ENCODE results near the gene MOBP. TPM values are rescaled to one million over a fixed set of nuclear protein-coding genes. Genes with fewer than 3 reads are reported as not detected.
"Not testable (repeated sequence)": the region's sequence is repeated elsewhere in the genome, so short reads cannot be mapped to it uniquely, and the experiment has no call there.

MOBP gene
- not detected for total RNA-seq (2013)
- polyA plus RNA-seq (not detected), polyA minus RNA-seq (not detected in 2 replicates), total RNA-seq (0 to 3.3 (median 0.08) reads per million in 11 experiments)

GRCh38 chr3:39467394-39468107 is at the start of gene MOBP:
TSS of gene MOBP (plus strand) at chr3:39467680. CDS start at chr3:39502070, 34,390 bp downstream.
- Mint-ChIP-seq H3K4me1 (no peaks in the 10 kb centered on the region), H3K9me3 (peaks cover 0 to 2% (median 0%) of the 10 kb centered on the region in 7 donors)

GRCh38 chr3:39418556-39419225 is 48.8 kb upstream of the MOBP start:
- intact Hi-C loops (cut with micrococcal nuclease); H3K27ac Mint-ChIP-seq; H3K9me3 Mint-ChIP-seq; H3K4me3 ChIP-seq (replicated peaks in 1 of 3; ENCODE audit: low read depth in 2 of 3, low read length in 3 of 3); H4K20me1 ChIP-seq (ENCODE audit: insufficient read depth, low read length); DNase-seq; H3K4me1 Mint-ChIP-seq; H3K4me1 ChIP-seq (ENCODE audit: control insufficient read depth in 1 of 2, insufficient read depth in 2 of 2, low read length in 2 of 2); H2AFZ ChIP-seq (ENCODE audit: insufficient read depth, low read depth, low read length, poor library complexity, severe bottlenecking); H3K36me3 Mint-ChIP-seq; H3K27me3 ChIP-seq (ENCODE audit: control insufficient read depth in 2 of 2, insufficient read depth in 2 of 2, low read length in 2 of 2); H3K4me2 ChIP-seq (replicated peaks; ENCODE audit: extremely low read depth, low read length, poor library complexity, severe bottlenecking); H3K9ac ChIP-seq (ENCODE audit: insufficient read depth, low read length, poor library complexity, severe bottlenecking); H3K27ac ChIP-seq (ENCODE audit: low read depth in 1 of 2, low read length in 2 of 2); H3K79me2 ChIP-seq (ENCODE audit: insufficient read depth, low read length); H3K9me3 ChIP-seq (replicated peaks in 1 of 2; ENCODE audit: control insufficient read depth in 1 of 2, insufficient read depth in 1 of 2, low read length in 2 of 2): not testable (repeated sequence)
- WGBS (ENCODE audit: insufficient coverage), result 0% methylated on average over 2 of the region's 14 CpGs
- H3K36me3 ChIP-seq (replicated peaks in 1 of 2; ENCODE audit: control insufficient read depth in 1 of 2, insufficient read depth in 2 of 2, low read length in 2 of 2), result peaks cover 1 to 14% of the 10 kb centered on the region in 2 donors
- H3K4me3 Mint-ChIP-seq, result peak overlapping the region in 1 of 2 donors; percentile 28
- H3K27me3 Mint-ChIP-seq (ENCODE audit: low read depth in 3 of 3), result peaks cover 9 to 17% (median 14%) of the 10 kb centered on the region in 3 donors

More at GRCh38 chr3:39467394-39468107, at the start of gene MOBP:
- no peak within 1 kb of the TSS for H3K4me3 ChIP-seq (replicated peaks in 1 of 3; ENCODE audit: low read depth in 2 of 3, low read length in 3 of 3)
- no peaks in the 10 kb centered on the region for H3K4me1 ChIP-seq (ENCODE audit: control insufficient read depth in 1 of 2, insufficient read depth in 2 of 2, low read length in 2 of 2)
- H4K20me1 ChIP-seq (ENCODE audit: insufficient read depth, low read length), result no peaks in the 10 kb centered on the region
- no peaks in the 10 kb centered on the region for H3K36me3 ChIP-seq (replicated peaks in 1 of 2; ENCODE audit: control insufficient read depth in 1 of 2, insufficient read depth in 2 of 2, low read length in 2 of 2)
- no peak for DNase-seq
- no peak within 1 kb of the TSS for H3K27ac ChIP-seq (ENCODE audit: low read depth in 1 of 2, low read length in 2 of 2)
- H3K27me3 Mint-ChIP-seq (ENCODE audit: low read depth in 3 of 3), result peaks cover 0 to 2% (median 1%) of the 10 kb centered on the region in 3 donors
- peaks cover 0 to 3% of the 10 kb centered on the region in 2 donors for H3K27me3 ChIP-seq (ENCODE audit: control insufficient read depth in 2 of 2, insufficient read depth in 2 of 2, low read length in 2 of 2)
- intact Hi-C loops (cut with micrococcal nuclease), result no loop called here
- WGBS (ENCODE audit: insufficient coverage), result no CpG with 5 or more reads among the region's 4 CpGs
- no peaks in the 10 kb centered on the region for H3K9me3 ChIP-seq (replicated peaks in 1 of 2; ENCODE audit: control insufficient read depth in 1 of 2, insufficient read depth in 1 of 2, low read length in 2 of 2)
- no peak for TF ChIP-seq CTCF (IDR thresholded peaks at IDR 0.05)
- no peak within 1 kb of the TSS for H3K4me2 ChIP-seq (replicated peaks; ENCODE audit: extremely low read depth, low read length, poor library complexity, severe bottlenecking)
- no peak within 1 kb of the TSS for H3K9ac ChIP-seq (ENCODE audit: insufficient read depth, low read length, poor library complexity, severe bottlenecking)
- no peak within 1 kb of the TSS for H2AFZ ChIP-seq (ENCODE audit: insufficient read depth, low read depth, low read length, poor library complexity, severe bottlenecking)
- H3K79me2 ChIP-seq (ENCODE audit: insufficient read depth, low read length), result no peaks in the 10 kb centered on the region
- peak within 1 kb of the TSS in 2 of 7 donors; percentile 9 to 36 for H3K27ac Mint-ChIP-seq
- no peak within 1 kb of the TSS for H3K4me3 Mint-ChIP-seq
- H3K36me3 Mint-ChIP-seq, result no peaks in the 10 kb centered on the region

Measured in CD14-positive monocyte (primary cell).